NCI-H748 treated with DMSO at 0.1 percent for 48 hours (cell line): ENCODE measurements around the gene QSOX2.
"Not testable (repeated sequence)": the region's sequence is repeated elsewhere in the genome, so short reads cannot be mapped to it uniquely, and the experiment has no call there.

Experiments
- DNase-seq: peaks from one replicate; lab custom pipeline; 2025; lab: John Stamatoyannopoulos, UW

The QSOX2 gene

DNA sequence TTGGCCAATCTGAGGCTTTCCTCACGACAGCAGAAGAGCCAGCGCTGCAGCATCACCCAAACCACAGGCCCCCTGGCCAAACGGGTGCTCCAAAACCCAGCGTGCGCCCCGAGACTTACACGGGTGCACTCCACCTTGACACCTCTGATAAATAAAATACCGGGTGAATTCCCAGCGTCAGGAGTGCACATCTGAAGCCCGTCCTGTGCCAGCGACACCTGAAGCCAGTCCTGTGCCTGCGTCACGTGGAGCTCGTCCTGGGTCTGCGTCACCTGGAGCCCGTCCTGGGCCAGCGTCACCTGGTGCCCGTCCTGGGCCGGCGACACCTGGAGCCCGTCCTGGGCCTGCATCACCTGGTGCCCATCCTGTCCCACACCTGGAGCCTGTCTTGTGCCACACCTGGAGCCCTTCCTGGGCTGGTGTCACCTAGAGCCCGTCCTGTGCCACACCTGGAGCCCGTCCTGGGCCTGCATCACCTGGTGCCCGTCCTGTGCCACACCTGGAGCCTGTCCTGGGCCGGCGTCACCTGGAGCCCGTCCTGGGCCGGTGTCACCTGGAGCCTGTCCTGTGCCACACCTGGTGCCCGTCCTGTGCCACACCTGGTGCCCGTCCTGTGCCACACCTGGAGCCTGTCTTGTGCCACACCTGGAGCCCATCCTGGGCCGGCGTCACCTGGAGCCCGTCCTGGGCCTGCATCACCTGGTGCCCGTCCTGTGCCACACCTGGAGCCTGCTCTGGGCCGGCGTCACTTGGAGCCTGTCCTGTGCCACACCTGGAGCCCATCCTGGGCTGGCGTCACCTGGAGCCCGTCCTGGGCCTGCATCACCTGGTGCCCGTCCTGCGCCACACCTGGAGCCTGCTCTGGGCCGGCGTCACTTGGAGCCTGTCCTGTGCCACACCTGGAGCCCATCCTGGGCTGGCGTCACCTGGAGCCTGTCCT, 8.9 kb downstream of the QSOX2 start:
- not testable (repeated sequence) for DNase-seq

DNA sequence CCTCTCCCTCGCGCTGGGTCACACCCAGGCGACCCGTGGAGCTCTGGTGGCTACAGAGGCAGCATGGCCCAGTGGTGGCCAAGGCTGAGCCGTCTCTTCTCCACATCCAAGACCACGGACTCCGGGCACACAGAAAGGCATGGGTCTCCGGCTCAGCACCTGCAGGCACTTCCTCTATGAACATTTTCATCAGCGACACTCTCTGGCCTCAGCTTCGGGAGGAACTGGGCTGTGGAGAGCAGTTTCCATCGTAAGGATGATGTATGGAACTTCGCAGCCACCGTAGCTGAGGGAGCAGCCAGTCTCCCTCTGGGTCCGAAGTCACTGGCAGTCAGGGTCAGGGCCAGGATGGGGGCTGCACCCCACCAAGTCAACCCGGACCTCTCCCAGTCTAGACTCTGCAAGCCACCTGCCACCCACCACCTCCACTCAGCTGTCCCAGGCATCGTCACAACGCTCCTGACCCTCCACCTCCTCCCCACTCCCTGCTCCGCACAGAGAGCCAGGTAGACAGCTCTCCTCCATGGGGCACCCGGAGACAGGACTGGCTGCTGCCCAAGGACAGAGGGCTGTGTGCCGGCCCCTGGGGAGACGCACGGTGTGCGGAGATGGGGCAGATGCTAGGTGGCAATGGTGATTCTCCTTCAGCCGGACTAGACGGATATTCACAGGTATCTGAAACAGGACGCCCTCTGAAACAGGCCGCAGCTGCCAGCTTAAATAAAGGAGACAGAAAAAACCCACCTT, 9.7 kb downstream of the QSOX2 start:
- DNase-seq, result no peak

DNA sequence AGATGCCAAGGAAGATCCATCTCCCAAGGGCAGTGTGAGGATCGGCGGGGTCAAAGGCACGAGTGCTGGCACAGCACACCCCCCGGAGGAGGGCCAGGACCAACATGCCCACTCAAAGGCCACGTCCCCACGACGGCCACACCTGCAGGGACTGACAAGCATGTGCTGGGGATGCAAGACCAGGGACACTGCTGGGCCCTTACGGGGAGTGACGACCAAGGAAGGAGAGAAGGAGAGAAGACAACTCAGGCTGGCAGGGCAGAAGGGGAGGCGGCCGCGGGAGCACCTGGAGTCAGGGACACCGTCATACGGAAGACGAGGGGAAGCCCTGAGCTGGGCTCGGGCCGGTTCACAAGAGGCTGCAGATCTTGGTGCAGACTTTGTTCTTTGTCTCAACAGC, 10.4 kb downstream of the QSOX2 start:
- DNase-seq, result no peak

DNA sequence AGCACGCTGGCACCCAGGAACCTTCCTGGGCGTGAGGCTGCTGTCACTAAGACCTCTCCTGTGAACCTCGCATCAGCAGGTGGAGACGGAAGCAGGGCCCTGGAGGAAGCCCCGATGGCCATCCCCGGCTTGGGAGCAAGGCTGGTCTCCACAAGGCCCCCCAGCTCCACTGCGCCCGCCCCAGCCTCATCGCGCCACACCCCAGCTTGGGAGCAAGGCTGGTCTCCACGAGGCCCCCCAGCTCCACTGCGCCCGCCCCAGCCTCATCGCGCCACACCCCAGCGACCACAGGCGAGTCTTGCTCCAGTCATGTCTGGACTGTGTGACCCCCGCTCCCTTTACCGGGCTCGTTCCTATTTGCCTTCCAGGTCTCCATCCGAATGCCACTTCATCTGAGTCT, 11.0 kb downstream of the QSOX2 start:
- no peak for DNase-seq

DNA sequence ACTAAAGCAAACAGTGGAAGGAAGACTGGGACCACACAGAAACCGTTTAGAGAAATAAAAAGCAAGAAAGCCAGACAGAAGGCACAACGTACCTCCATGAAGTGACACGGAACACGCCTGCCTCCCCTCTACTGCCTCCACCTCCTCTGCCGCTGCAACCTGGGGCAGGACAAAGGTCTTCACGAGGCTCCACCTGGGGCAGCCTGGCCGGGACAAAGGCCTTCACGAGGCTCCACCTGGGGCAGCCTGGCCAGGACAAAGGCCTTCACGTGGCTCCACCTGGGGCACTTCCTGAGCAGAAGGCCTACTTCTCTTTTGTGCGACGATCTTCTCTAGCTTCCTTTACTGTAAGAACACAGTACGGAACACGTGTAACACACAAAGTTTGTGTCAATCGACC, 11.7 kb downstream of the QSOX2 start:
- DNase-seq, result no peak

DNA sequence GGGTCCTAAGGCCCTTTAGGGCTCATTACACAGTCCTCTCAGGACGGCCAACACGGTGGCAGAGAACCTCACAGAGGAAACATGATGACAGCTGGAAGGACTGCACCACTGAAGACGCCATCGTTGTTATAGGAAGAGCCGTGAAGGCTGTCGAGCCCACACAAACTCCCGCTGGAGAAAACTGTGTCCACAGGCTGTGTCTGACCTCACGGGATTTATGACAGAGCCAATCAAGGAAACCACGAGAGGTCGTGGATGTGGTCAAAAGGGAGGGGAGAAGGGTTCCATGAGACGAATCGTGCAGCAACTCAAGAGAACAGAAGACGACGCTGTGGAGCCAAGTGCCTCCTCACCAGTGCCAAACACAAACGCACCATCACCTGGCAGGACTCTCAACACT, 12.2 kb downstream of the QSOX2 start:
- DNase-seq, result no peak

DNA sequence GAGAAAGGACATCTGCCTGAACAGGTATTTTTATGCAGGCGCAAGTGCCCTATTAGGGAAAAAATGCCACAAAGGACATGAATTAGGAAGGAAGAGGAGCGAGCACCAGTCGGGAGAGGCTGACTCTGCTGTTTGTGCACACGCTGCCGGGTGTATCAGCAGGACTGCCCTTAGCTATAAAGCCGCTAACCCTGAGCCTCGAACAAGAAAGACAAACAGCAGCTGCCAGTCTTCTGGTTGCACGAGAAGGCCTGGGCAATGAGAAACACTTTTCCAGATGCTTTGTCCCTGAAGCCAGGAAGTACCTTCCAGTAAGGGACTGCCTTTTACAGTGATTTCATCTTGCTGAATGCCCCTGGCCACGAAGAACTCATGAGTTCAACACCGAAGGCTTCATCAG, 12.6 kb downstream of the QSOX2 start:
- DNase-seq, result no peak

DNA sequence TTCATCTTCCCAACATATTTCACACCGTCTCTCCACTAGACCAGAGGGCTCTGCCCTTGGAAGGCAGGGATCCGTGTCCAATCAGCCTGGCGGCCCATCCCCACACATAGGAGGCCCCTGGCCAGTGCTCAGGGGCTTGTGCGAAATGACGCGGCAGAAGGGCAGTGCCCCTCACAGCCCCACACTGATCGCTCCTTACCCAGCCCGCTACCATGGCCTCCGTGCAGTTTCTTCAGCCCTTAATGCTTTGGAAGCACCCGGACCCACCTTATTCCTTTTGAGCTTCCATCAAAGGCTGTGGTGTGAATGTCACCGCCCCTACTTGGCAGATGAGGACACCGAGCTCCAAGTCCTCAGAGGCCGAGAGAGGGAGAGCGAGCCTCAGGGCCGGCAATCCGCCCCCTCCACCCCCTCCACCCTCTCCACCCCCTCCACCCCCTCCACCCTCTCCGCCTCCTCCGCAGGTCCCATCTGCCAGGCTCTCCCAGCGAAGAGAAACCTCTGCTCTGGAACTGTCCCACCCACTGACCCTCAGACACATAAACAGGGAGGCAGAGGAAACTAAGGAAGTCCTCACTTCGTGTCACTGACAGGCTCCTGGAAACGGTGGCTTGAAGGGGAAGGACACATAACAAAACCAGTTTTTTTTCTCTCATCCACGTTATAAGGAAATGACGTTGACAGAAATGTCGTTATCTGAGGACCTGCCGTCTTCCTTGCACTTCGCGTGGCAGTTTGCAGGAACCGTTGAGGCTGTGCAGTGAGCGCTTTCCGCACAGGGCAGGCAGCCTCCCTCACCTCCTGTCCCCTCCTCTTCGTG, 13.9 kb downstream of the QSOX2 start:
- DNase-seq, result no peak

DNA sequence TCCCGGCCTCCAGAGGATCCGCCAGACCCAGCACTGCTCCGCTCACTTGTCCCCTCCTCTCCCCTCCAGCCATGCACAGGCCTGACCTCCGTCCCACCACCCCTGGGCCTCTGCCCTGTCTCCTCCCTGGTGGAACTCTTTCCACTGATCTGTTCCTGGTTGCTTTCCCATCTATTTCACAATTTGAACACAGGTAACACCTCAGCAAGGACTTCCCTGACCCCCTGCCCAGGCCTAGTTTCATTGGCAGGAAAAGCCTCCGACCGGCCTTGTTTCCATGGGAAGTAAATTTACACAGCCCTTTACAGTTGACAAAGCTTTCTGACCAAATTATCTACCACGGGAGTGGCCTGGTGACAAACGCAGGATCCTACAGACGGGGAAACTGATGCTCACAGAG, 14.8 kb downstream of the QSOX2 start:
- DNase-seq, result no peak

DNA sequence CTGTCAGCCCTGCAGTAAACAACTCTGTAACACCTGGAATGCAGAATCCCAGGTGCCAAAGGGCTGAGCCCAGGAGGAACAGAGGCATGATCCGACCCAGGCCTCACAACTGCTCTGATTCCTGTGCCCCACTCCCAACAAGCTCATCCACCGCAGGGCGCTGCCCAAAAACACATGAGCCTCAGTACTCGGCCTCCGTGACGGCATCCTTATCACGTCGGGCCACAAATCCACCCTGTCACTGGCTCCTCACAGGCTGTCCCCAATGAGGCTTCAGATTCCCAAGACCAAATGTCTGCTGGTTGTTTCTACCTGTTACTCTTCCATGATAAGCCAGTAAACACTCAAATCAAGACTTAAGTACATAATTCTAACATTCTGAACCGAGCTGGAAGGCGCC, 15.2 kb downstream of the QSOX2 start:
- DNase-seq, result no peak

DNA sequence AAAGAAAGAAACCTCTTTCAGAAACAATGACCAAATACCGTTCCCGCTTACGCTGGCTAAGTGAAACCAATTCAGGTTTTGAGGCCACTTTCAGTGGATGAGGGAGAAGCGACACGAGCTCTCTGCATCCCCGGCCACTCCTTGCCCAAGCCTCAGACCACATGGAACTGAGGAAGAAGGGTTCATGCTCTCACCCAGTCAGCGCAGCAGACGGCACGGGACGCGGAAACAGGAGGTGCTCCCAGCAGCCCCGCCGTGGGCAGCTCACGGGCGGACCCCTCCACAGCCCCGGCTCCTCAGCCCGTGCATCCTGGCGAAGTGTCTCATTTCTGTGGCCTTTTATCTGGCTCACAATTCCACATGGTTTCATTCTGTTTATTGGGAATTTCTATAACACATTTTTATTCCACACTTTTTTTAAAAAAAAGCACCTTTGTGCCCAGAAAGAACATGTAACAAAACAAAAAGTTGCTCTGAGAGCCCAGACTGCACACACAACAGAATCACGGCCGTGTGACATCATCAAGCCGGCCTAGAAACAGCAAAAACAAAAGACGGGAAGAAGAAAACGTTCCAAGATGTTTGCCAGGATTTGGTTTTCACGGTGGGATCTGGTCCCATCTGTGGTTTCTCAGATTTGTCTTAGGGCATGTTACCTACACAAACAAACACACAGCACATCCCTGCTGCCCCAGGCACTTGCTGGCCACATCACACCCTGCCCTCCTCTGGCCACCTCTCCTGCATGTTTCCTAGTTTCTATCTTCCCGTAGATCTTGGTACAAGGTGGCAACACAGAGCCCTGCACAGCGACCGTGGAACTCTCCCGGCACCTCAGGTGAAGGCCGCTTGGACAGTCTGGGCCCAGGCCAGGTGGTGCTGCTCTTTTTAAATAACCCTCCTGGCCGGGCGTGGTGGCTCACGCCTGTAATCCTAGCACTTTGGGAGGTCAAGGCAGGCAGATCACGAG, 16.2 kb downstream of the QSOX2 start:
- DNase-seq, result no peak

DNA sequence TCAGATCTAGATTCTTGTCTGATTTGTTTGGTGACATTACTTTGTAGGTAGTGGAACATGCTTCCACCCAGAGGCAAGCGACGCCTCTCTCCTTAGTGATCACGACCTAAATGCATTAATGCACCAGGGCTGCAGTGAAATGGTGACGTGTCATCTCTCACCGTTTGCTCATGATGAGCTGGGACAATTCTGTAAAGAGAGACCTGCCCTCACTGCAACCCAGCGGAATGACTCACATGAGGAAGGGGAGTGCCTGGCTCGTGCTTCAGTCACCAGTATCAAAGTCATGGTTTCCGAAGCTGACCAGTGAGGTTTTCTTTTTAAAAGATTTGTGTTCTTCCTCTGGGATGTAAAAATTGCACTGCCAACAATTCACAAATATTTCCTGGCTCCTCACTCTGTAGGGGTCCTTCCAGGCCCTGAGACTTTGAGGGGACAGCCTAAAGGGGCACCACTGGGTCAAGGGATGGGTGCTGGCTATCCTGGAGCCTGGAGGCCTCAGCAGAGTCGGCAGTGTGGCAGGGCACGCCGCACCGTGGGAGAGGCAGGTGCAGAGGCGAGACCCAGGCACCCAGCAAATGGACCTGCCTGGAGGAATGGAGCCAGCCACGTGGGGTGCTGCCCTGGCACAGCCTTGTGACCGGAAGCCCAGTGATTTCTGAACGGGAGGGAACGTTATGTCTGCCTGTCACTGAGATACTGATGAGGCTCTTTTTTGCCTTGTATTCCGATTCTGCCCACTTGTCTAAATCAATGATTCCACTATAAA, 17.3 kb downstream of the QSOX2 start:
- DNase-seq, result no peak

DNA sequence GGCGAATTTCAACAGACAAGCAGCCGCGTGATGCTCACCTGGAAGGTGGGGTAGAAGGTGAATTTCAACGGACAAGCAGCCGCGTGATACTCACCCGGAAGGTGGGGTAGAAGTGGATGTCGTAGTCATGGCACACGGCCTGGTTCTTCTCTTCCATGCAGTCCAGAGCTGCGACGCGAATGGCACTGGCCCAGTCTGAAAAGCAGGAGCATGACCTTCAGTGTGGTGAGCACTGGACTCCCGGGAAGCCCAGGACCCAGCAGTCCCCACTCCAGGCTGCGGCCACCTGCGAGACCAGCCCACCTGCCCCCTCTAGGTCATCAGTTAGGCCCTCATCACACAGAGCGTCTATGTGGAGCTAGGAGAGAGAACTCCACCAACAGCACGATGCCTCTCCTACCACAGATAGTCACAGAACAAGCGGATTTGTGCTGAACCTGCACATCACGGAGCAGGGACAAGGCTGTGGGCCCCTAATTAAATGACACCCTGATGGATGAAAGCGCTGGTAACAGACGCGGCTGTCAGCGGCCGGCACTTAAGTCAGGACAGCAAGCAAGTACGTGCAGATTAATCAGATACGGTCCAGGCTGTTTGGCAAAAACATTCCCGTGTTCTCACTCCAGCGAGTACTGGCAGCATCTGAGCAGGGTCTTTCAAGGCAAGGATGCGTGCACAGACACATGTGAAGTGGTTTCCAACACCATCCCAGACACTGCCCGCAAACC, 18.8 kb downstream of the QSOX2 start:
- no peak for DNase-seq

DNA sequence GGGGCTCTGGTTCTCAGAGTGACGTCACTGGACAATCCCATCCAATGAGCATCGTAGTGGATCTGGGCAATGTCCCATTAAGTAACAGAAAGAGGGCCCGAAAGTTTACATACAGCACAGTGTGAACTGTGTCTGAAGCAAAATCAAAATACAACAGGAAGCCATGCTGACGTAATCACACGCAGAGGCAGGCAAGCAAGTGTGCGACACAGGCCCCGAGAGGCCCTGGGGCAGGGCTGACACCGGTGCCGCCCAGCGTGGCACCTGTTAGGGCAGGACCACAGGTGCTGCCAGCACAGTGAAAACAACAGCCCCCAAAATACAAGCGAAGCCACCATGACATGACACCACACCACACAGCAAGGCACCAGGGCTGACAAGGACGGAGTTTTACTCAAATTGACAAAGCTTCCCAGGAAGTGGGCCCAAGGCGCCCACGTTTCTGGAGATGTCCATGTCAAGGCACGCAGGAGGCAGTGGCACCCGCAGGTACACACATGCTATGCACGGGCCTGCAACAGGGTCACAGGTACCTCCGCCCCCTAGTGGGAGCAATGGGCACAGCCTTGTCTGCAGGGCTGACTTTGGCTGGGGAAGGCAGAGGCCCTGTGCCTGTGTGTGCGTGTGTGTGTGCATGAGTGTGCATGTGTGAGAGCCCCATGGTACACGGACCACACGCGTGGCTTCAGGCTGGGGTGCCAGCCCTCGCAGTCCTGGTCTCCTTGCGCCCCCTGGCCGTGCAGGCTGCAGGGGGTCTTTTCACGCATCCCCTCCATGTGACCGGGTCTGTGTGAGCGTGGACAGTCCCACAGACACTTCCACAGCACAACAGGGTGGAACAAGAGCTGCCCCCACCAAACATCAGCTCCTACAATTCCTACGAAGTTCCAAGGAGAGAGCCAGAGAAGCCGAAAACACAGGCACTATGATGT, 19.6 kb downstream of the QSOX2 start:
- DNase-seq, result no peak

DNA sequence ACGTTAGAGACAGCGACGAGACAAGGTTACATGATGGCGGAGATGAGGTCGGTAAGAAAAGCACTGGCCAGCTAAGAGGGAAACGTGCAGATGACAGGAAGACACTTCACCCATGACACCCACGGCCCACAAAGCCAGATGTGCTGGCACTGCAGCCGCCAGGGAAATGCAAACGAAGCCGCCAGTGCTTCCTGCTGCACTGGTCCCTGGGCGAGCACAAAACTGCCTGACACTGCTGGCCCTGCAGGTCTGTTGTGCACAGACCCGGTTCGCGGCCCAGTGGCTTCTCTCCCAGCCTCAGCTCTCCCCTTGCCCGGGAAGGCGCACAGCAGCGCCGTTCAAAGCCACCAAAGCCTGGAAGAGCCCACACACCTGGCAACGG, 20.3 kb downstream of the QSOX2 start:
- no peak for DNase-seq

DNA sequence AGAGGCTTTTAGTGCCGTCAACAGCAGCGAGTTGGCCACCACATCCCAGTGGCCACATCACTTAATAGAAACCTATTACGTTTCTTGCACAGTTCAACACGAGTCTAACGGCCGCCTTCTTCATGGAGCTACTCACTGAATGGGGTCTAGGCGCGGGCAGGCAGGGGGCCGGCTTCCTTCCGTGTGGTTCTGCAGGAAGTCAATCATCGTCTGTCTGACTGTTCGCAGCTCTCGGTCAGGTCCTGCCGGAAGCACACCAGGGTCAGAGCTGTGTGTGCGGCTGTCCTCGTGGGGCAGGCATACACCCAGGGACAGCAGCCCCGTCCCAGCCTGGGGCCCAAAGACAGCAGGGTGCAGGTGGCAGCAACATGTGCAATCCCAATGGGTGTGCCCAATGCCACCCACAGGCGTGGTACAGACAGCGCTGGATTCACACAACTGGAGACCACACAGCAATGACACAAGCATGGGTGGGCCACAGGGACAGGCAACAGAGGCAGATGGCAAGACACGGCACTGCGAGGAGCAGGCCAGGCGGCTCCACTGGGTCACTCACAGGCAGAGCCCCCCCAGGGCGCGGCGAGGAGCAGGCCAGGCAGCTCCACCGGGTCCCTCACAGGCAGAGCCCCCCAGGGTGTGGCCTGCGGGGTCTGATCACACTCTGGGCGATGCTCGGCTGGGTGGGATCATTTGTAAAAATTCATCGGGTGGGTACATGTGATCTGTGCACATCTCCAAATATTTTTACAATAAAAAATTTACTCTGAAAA, 21.6 kb downstream of the QSOX2 start:
- no peak for DNase-seq

DNA sequence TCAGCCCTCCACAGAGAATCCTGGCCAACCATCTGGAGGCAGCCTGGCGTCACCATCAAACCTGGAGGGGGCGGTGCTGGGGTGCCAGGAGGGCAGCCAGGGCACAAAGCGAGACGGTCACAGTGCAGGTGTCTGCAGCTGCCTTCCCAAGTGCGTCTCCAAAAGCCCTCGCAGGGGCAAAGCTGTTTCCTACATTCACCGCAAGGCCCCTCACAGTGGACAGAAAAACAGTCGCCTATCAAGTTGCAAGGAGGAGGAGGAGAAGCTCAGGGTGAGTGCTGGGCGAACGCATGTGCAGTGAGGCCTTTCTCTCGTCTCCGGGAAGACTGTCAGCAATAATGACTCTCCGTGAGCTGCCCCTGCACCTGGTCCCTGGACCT, 22.7 kb downstream of the QSOX2 start:
- DNase-seq, result no peak
